MM.1S (cell line): ENCODE measurements around the gene BLTP3B.

Experiments used
- EZH2 ChIP-seq: fragments of 300-600 bp; sonication (generic); optimal IDR thresholded peaks from 2 replicates; pipeline ENCODE3; 2017; ENCODE audit warnings: low read depth, mild to moderate bottlenecking, antibody characterized with exemption, low read length, mixed read lengths
- EZH2phosphoT487 ChIP-seq: fragments of 300-600 bp; sonication (generic); IDR thresholded peaks from 2 replicates; pipeline ENCODE4 v1.6.1; 2018; ENCODE audit warnings: antibody characterized with exemption, low read length
- TF ChIP-seq, protein P1 (sequence below): fragments of 300-600 bp; sonication (generic); IDR thresholded peaks from 2 replicates; pipeline ENCODE4 v1.5.1; 2016; ENCODE audit warnings: antibody characterized with exemption, low read length, mixed read lengths

GRCh38 chr12:100187068-100187467 is 44.4 kb upstream of the BLTP3B start:
- TF ChIP-seq EZH2 (no peak), EZH2phosphoT487 (no peak)
- TF ChIP-seq, protein P1, sequence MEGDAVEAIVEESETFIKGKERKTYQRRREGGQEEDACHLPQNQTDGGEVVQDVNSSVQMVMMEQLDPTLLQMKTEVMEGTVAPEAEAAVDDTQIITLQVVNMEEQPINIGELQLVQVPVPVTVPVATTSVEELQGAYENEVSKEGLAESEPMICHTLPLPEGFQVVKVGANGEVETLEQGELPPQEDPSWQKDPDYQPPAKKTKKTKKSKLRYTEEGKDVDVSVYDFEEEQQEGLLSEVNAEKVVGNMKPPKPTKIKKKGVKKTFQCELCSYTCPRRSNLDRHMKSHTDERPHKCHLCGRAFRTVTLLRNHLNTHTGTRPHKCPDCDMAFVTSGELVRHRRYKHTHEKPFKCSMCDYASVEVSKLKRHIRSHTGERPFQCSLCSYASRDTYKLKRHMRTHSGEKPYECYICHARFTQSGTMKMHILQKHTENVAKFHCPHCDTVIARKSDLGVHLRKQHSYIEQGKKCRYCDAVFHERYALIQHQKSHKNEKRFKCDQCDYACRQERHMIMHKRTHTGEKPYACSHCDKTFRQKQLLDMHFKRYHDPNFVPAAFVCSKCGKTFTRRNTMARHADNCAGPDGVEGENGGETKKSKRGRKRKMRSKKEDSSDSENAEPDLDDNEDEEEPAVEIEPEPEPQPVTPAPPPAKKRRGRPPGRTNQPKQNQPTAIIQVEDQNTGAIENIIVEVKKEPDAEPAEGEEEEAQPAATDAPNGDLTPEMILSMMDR: no peak
